Heart right ventricle (tissue), 16 donors: ENCODE results near the gene PDE11A. TPM values are rescaled to one million over a fixed set of nuclear protein-coding genes. Genes with fewer than 3 reads are reported as not detected.
A peak's percentile ranks its signal among the peaks of the same experiment; 100 is the strongest.

Experiments
- ATAC-seq, 8 donors: fragments of 200-7000 bp; cut with Tn5 transposase; one replicate each; pipeline ENCODE4 v1.9.1; 2020; ENCODE audit warnings: mild to moderate bottlenecking in 8 of 8, moderate library complexity in 8 of 8, moderate number of reproducible peaks in 1 of 8
- DNase-seq, 2 donors: peaks; one replicate each; pipeline ENCODE4 v3.0.0-alpha.2; 2020
- H3K27ac ChIP-seq, 10 donors: fragments of 200-600 bp; sonication (generic) in 2 of 10; one replicate each; pipeline versions ENCODE4 v1.5.0 to v1.8.0; 2020 to 2022; ENCODE audit warnings: mild to moderate bottlenecking in 3 of 10
- H3K27me3 ChIP-seq, 7 donors: fragments of 200-600 bp; one replicate each; pipeline ENCODE4 v1.8.0; 2021 to 2022; ENCODE audit warnings: mild to moderate bottlenecking in 2 of 7
- H3K36me3 ChIP-seq, 9 donors: fragments of 200-600 bp; sonication (generic) in 1 of 9; one replicate each; pipeline versions ENCODE4 v1.5.0 to v1.8.0; 2020 to 2022; ENCODE audit warnings: mild to moderate bottlenecking in 2 of 9
- H3K4me1 ChIP-seq, 9 donors: fragments of 200-600 bp; sonication (generic) in 1 of 9; one replicate each; pipeline versions ENCODE4 v1.5.0 to v1.8.0; 2020 to 2022; ENCODE audit warnings: mild to moderate bottlenecking in 4 of 9
- H3K4me3 ChIP-seq, 10 donors: fragments of 200-600 bp; sonication (generic) in 2 of 10; one replicate each; pipeline versions ENCODE4 v1.5.0 to v1.8.0; 2020 to 2022; ENCODE audit warnings: mild to moderate bottlenecking in 7 of 10, moderate library complexity in 2 of 10
- H3K9me3 ChIP-seq, 11 donors: fragments of 200-600 bp in 10 of 11; sonication (generic) in 2 of 11; one replicate each; pipeline versions ENCODE4 v1.5.0 to v1.8.0; 2013 to 2022; ENCODE audit warnings: mild to moderate bottlenecking in 2 of 11, control low read depth in 1 of 11, moderate library complexity in 1 of 11
- WGBS, 2 donors: extraction: QIAGEN DNeasy Blood & Tissue Kit; methylation state at CpG; one replicate each; pipeline ENCODE4 v1.1.7; 2013; ENCODE audit warnings: inconsistent platforms in 1 of 2; 5-methylcytosine and 5-hydroxymethylcytosine counted together
- intact Hi-C, 10 donors: fragments of 100-400 bp; cut with DNase I; formaldehyde crosslinking; loops; one replicate each; pipeline versions ENCODE4 v1.11.1 to v1.14.2; 2022
- polyA plus RNA-seq, 2 donors: library from polyadenylated mRNA; stranded (reverse); fragments of 200-250 nt; gene quantifications; one replicate each; pipeline ENCODE4 v1.2.3, GENCODE V29; 2013
- total RNA-seq, 10 donors: library from RNA; stranded (reverse); fragmentation: NEBNext Ultra II Directional in 3 of 10; extraction: Animal tissue kit (Norgen Biotek cat#: 25700) in 3 of 10; gene quantifications; one replicate each; pipeline versions ENCODE4 v1.2.1 to v1.2.4, GENCODE V29; 2021 to 2023
- TF ChIP-seq, protein P1 (sequence below), 9 donors: fragments of 200-600 bp; sonication (generic) in 2 of 9; IDR thresholded peaks; one replicate each; pipeline versions ENCODE4 v1.5.0 to v1.8.0; 2021 to 2022; ENCODE audit warnings: antibody characterized with exemption in 9 of 9, mild to moderate bottlenecking in 5 of 9, moderate library complexity in 1 of 9
- donor health status: Arrhythmogenic right ventricular cardiomyopathy.
- donor health status: ischemic (EF 13 %, LVEDD 7.1; RV severe dilation, severe dysfunction).
- donor health status: healthy with polysubstance abuse.
- donor health status: DM: no; HTN: yes; CAD: no.
- donor health status: DM: no; HTN: no; CAD: no.
- donor health status: ischemic (EF 25% LVEDD 6.9; RV normal size, moderate dysfunction).
- donor health status: ischemic (EF 25% LVEDD 5.7; RV mildly dilated, moderate dysfunction).
- donor health status: healthy.
- donor health status: DM: yes; HTN: yes; CAD: no.
- donor health status: Ischemic cardiomyopathy.
- donor health status: ischemic (EF 35%, LVEDD 5.7; RV mildly dilated, moderate dysfunction).
- donor health status: nonischemic (EF 11% LVEDD 7.7; RV severe dilation, severe dysfunction).
- donor health status: DM: yes; HTN: yes; CAD: no.
- donor health status: PGD.
- donor health status: ischemic (EF 29% LVEDD 5.4; RV normal size, mild dysfunction).
- donor health status: nonischemic (EF 23%, LVEDD 6.1; RV moderate dilation, normal function).

Gene PDE11A
- total and polyA plus RNA-seq, 12 donors, result 0.12 to 6.4 (median 1.1) TPM

DNA sequence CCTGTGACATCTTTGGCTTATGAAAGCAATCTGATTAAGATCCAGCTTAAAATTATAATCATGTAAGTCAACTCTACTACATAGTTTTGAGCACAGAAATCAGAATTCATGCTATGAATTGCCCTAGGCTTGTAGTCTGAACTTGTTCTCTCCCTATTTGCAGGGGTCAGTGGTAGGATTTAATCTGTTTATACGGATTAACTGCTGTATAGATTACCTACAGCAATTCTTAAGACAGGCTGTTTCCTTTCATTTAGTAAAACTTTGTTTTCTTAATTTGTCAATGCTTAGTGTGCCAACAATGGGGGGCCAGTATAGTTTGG lies 287.9 kb downstream of the PDE11A start:
- H3K36me3 ChIP-seq, result no peaks in the 10 kb centered on the region
- no peaks in the 10 kb centered on the region for H3K9me3 ChIP-seq
- H3K27ac ChIP-seq, result peak overlapping the region in 8 of 10 donors; percentile 17 to 73 (median 50)
- intact Hi-C loops, result no loop called here
- TF ChIP-seq, protein P1, sequence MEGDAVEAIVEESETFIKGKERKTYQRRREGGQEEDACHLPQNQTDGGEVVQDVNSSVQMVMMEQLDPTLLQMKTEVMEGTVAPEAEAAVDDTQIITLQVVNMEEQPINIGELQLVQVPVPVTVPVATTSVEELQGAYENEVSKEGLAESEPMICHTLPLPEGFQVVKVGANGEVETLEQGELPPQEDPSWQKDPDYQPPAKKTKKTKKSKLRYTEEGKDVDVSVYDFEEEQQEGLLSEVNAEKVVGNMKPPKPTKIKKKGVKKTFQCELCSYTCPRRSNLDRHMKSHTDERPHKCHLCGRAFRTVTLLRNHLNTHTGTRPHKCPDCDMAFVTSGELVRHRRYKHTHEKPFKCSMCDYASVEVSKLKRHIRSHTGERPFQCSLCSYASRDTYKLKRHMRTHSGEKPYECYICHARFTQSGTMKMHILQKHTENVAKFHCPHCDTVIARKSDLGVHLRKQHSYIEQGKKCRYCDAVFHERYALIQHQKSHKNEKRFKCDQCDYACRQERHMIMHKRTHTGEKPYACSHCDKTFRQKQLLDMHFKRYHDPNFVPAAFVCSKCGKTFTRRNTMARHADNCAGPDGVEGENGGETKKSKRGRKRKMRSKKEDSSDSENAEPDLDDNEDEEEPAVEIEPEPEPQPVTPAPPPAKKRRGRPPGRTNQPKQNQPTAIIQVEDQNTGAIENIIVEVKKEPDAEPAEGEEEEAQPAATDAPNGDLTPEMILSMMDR (IDR thresholded peaks at IDR 0.05), result no peak
- no peak overlapping the region for H3K4me3 ChIP-seq
- DNase-seq (no peak), ATAC-seq (peak in 1 of 8 donors; percentile 30)
- no peaks in the 10 kb centered on the region for H3K27me3 ChIP-seq
- peaks cover 0 to 21% (median 9%) of the 10 kb centered on the region in 9 donors for H3K4me1 ChIP-seq
- 63% methylated on average over 1 of the region's 1 CpG for WGBS, 2 donors

GRCh38 chr2:177783835-177784744 lies 288.5 kb downstream of the PDE11A start:
- WGBS, 2 donors, result 39 to 51% methylated on average over 2 of the region's 2 CpGs
- no peaks in the 10 kb centered on the region for H3K36me3 ChIP-seq
- no peak for DNase-seq

GRCh38 chr2:177783091-177783490 lies 289.5 kb downstream of the PDE11A start:
- Histone ChIP-seq H3K4me3 (no peak overlapping the region), H3K36me3 (no peaks in the 10 kb centered on the region), H3K4me1 (peaks cover 0 to 21% (median 9%) of the 10 kb centered on the region in 9 donors), H3K27ac (no peak overlapping the region), H3K27me3 (no peaks in the 10 kb centered on the region), H3K9me3 (no peaks in the 10 kb centered on the region)
- TF ChIP-seq, protein P1 (IDR thresholded peaks at IDR 0.05), result no peak
- intact Hi-C loops, result no loop called here
- DNase-seq (no peak), ATAC-seq (no peak)

More at GRCh38 chr2:177783835-177784744, 288.5 kb downstream of the PDE11A start:
- ATAC-seq, result peak; percentile 35 to 78 (median 62)
- Histone ChIP-seq H3K4me3 (peak overlapping the region in 1 of 10 donors; percentile 14), H3K27me3 (no peaks in the 10 kb centered on the region), H3K27ac (peak overlapping the region in 9 of 10 donors; percentile 17 to 73 (median 44)), H3K9me3 (no peaks in the 10 kb centered on the region), H3K4me1 (peaks cover 0 to 21% (median 9%) of the 10 kb centered on the region in 9 donors)
- intact Hi-C loops, result no loop called here
- TF ChIP-seq, protein P1 (IDR thresholded peaks at IDR 0.05), result no peak

- intact Hi-C loops, result no loop called here
- H3K36me3 ChIP-seq, result no peaks in the 10 kb centered on the region
- no peak for DNase-seq
- no peak overlapping the region for H3K27ac ChIP-seq
- H3K4me1 ChIP-seq, result peaks cover 0 to 21% (median 9%) of the 10 kb centered on the region in 9 donors
- H3K27me3 ChIP-seq, result no peaks in the 10 kb centered on the region
- no peaks in the 10 kb centered on the region for H3K9me3 ChIP-seq
- TF ChIP-seq, protein P1 (IDR thresholded peaks at IDR 0.05), result no peak
- no peak overlapping the region for H3K4me3 ChIP-seq
- no peak for ATAC-seq
Measured at GRCh38 chr2:177782613-177783012, 290.0 kb downstream of the PDE11A start.
